Osteoblast (primary cell): Measurements from ENCODE around the gene SLC27A2. TPM values are rescaled to one million over a fixed set of nuclear protein-coding genes. Genes with fewer than 3 reads are reported as not detected.
A peak's percentile ranks its signal among the peaks of the same experiment; 100 is the strongest.

Experiments
- DNase-seq: peaks from one replicate; pipeline ENCODE4 v3.0.0; 2011; ENCODE audit warnings: low spot score, mixed read lengths; ENCODE audit not compliant: insufficient read length; ENCODE audit errors: missing footprints
- H2AFZ ChIP-seq: 2 replicates; pipeline ENCODE4 v1.6.0; 2011; ENCODE audit warnings: mild to moderate bottlenecking, low read length
- H3K27ac ChIP-seq: 2 replicates; pipeline ENCODE4 v1.5.1; 2011; ENCODE audit warnings: mild to moderate bottlenecking, low read depth, low read length, moderate library complexity
- H3K27me3 ChIP-seq: 2 replicates; pipeline ENCODE4 v1.6.0; 2012; ENCODE audit warnings: mild to moderate bottlenecking, control low read depth, inconsistent platforms, low read length, moderate library complexity; ENCODE audit not compliant: insufficient read depth
- H3K36me3 ChIP-seq: 2 replicates; pipeline ENCODE4 v1.5.1; 2011; ENCODE audit warnings: mild to moderate bottlenecking, low read length, control low read depth, moderate library complexity; ENCODE audit not compliant: insufficient read depth
- H3K4me1 ChIP-seq: 2 replicates; pipeline ENCODE4 v1.5.1; 2011; ENCODE audit warnings: mild to moderate bottlenecking, low read length, control low read depth, moderate library complexity; ENCODE audit not compliant: insufficient read depth
- H3K4me2 ChIP-seq: 2 replicates; pipeline ENCODE4 v1.6.0; 2011; ENCODE audit warnings: mild to moderate bottlenecking, low read length; ENCODE audit not compliant: insufficient read depth
- H3K4me3 ChIP-seq: fragments of 200-600 bp; sonication (generic); 3 replicates; pipeline ENCODE4 v1.5.1; 2012; ENCODE audit warnings: mild to moderate bottlenecking, low read length, inconsistent platforms; ENCODE audit not compliant: insufficient read depth
- H3K79me2 ChIP-seq: 2 replicates; pipeline ENCODE4 v1.6.0; 2012; ENCODE audit warnings: mild to moderate bottlenecking, low read length, control low read depth, inconsistent platforms; ENCODE audit not compliant: insufficient read depth
- H3K9me3 ChIP-seq: 2 replicates; pipeline ENCODE4 v1.5.1; 2011; ENCODE audit warnings: low read depth, low read length, control low read depth
- H4K20me1 ChIP-seq: 2 replicates; pipeline ENCODE4 v1.6.0; 2012; ENCODE audit warnings: mild to moderate bottlenecking, low read length, control low read depth; ENCODE audit not compliant: insufficient read depth
- CTCF ChIP-seq: IDR thresholded peaks from 2 replicates; pipeline ENCODE4 v1.5.1; 2011; ENCODE audit warnings: mild to moderate bottlenecking, low read depth, low read length, moderate library complexity; ENCODE audit errors: extremely low read depth
- total RNA-seq: library from RNA; depleted of rRNA; stranded (reverse); fragments of >200 nt; gene quantifications from 2 replicates; pipeline ENCODE4 v1.2.3, GENCODE V29; 2012

SLC27A2 gene
- total RNA-seq, 1 donor: not detected

- Histone ChIP-seq H3K4me1 (peaks cover 2% of the 10 kb centered on the region), H4K20me1 (no peaks in the 10 kb centered on the region), H3K9me3 (no peaks in the 10 kb centered on the region), H3K27ac (no peak overlapping the region), H3K4me3 (no peak overlapping the region), H3K36me3 (no peaks in the 10 kb centered on the region), H2AFZ (no peak overlapping the region), H3K4me2 (no peak overlapping the region), H3K27me3 (no peaks in the 10 kb centered on the region), H3K79me2 (no peaks in the 10 kb centered on the region)
- no peak for DNase-seq
- TF ChIP-seq CTCF: no peak
Measured at GRCh38 chr15:50236433-50236832, 54.4 kb downstream of the SLC27A2 start.

DNA sequence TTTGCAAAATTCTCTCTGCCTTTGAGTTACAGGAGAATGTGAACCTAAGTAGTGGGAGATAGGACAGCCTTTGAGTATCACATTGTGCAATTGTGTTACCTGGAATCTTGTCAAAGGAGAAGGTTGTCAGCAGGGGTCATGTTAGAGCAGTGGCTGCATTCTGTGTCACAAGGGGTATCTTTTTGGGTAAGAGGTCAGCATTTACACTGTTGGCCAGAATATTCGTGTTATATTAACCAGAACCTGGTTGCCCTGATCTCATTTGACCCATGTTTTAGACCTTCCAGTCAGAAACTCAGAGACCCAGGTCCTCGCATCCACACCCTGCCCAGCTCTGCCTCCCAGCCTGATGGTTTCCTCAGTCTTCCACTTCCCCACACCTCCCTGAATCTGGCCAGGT, 56.3 kb downstream of the SLC27A2 start:
- no peaks in the 10 kb centered on the region for H3K27me3 ChIP-seq
- no peaks in the 10 kb centered on the region for H3K9me3 ChIP-seq
- no peaks in the 10 kb centered on the region for H4K20me1 ChIP-seq
- H2AFZ ChIP-seq: no peak overlapping the region
- no peak for TF ChIP-seq CTCF
- H3K27ac ChIP-seq: no peak overlapping the region
- H3K79me2 ChIP-seq: no peaks in the 10 kb centered on the region
- no peak overlapping the region for H3K4me3 ChIP-seq
- H3K36me3 ChIP-seq: no peaks in the 10 kb centered on the region
- no peak overlapping the region for H3K4me2 ChIP-seq
- DNase-seq: no peak
- H3K4me1 ChIP-seq: peaks cover 4% of the 10 kb centered on the region

DNA sequence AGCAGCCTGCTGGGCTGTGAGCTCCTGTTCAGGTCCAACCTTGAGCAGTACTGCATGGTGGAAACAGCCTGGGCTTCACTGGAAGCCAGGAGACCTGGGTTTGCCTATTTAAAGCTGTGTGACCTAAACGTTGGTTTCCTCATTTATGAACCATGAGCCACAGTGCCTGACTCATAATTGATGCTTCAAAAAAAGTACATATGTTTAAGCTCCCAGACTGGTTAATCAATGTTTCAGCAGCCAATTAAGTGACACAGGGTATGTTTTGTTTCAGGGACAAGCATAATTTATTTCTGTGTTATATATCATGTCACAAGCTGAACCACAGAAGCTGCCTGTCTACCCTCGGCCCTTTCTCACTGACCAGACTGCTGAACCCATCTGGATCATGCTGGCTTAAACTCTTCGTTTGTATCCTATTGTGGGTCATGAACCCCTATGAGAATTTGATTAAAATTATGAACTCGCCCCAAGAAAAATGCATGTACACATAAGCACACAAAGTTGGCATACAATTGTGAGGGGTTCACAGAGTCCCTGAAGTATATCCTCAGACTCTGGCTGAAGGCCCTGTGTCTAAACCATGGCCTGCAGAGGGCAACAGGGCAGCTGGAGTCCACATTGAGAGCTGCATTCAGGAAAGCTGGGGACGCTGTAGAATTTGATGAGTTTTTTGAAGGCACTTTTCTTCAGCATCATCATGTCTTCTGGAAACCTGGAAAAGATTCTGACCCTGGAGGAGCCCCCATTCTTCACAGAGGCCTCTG, 59.9 kb downstream of the SLC27A2 start:
- Histone ChIP-seq H4K20me1 (no peaks in the 10 kb centered on the region), H3K79me2 (no peaks in the 10 kb centered on the region), H3K9me3 (no peaks in the 10 kb centered on the region), H3K4me2 (no peak overlapping the region), H2AFZ (peak overlapping the region; percentile 24), H3K27me3 (no peaks in the 10 kb centered on the region), H3K27ac (no peak overlapping the region), H3K4me3 (no peak overlapping the region), H3K4me1 (peaks cover 4% of the 10 kb centered on the region), H3K36me3 (no peaks in the 10 kb centered on the region)
- DNase-seq: peak; percentile 58
- TF ChIP-seq CTCF: peak; percentile 16

DNA sequence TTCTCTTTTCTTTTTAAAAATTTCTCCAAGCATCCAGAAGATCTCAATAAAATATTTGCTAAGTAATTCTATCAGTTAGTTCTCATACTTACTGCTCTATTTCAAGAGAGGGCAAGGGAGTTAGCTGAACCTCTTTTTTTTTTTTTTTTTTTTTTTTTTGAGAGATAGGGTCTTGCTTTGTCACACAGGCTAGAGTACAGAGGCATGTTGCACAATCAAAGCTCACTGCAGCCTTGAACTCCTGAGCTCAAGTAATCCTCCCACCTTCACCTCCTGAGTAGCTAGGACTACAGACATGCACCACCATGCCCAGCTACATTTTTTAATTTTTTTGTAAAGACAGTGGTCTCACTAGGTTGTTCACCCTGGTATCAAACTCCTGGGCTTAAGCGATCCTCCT, 62.2 kb downstream of the SLC27A2 start:
- H3K4me1 ChIP-seq: peaks cover 4% of the 10 kb centered on the region

More for the DNA sequence above, 62.2 kb downstream of the SLC27A2 start:
- H3K79me2 ChIP-seq: no peaks in the 10 kb centered on the region
- H3K4me3 ChIP-seq: no peak overlapping the region
- DNase-seq: no peak
- no peak overlapping the region for H2AFZ ChIP-seq
- peaks cover under 1% of the 10 kb centered on the region for H3K27me3 ChIP-seq
- no peaks in the 10 kb centered on the region for H3K36me3 ChIP-seq
- H4K20me1 ChIP-seq: no peaks in the 10 kb centered on the region
- no peak for TF ChIP-seq CTCF
- no peaks in the 10 kb centered on the region for H3K9me3 ChIP-seq
- H3K4me2 ChIP-seq: no peak overlapping the region
- H3K27ac ChIP-seq: no peak overlapping the region
